GM03348 (cell line): Measurements from ENCODE around the gene ARL14.

Experiments
- DNase-seq: peaks from one replicate; pipeline ENCODE4 v3.0.0; 2012; ENCODE audit warnings: low spot score

The ARL14 gene

GRCh38 chr3:160722331-160722730 lies 45.4 kb downstream of the ARL14 start:
- DNase-seq = no peak

GRCh38 chr3:160725338-160725737 lies 48.4 kb downstream of the ARL14 start:
- DNase-seq = no peak
